Measurements from ENCODE around the gene GALNT5. TPM values are rescaled to one million over a fixed set of nuclear protein-coding genes. Genes with fewer than 3 reads are reported as not detected.

Gene GALNT5
- total RNA-seq, 2 donors from 2014 or later: 0.10 to 0.14 TPM

DNA sequence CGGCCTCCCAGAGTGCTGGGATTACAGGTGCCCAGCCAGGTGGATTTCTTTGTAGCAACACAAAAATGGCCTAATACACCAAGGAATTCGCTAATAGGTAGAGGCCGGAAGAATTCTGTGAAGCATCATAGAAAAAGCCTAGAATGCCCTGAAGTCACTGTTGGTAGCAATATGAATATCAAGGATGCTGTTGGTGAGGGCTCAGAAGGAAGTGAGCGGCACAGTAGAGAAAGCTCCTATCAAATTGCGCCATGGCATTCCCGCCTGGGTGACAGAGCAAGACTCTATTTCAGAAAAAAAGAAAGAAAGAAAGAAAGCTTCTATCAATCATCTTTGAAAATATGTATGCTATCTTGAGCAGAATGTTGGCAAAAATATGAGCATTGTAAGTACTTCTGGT, 23.8 kb downstream of the GALNT5 start:
- H3K36me3 Mint-ChIP-seq: no peaks in the 10 kb centered on the region
- no peaks in the 10 kb centered on the region for H3K4me1 Mint-ChIP-seq (ENCODE audit: low read depth in 2 of 2)
- no peak for DNase-seq (ENCODE audit: low spot score)
- no peak for ATAC-seq
- H3K27ac Mint-ChIP-seq: no peak overlapping the region
- H3K9me3 Mint-ChIP-seq: no peaks in the 10 kb centered on the region
- H3K4me3 Mint-ChIP-seq: no peak overlapping the region
- H3K27me3 Mint-ChIP-seq: peaks cover 21 to 29% of the 10 kb centered on the region in 2 donors

DNA sequence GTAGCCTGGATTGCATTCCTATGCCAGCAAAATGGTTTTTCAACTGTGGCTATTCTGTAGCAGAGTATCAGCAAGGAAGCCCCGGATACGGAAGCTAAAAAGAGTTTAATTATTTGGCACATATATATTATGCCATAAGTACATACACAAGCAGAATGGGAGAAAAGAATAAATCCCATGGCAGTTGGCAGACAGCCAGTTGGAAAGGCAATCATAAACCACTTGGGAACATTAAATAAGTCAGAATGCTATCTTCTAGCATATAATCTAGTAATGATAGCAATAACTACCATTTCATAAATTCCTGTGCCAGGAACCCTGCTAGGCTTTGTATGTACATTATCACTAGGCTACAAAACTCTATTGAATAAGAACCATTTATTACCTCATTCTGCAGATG, 26.0 kb downstream of the GALNT5 start:
- H3K27me3 Mint-ChIP-seq: peaks cover 12 to 19% of the 10 kb centered on the region in 2 donors
- H3K9me3 Mint-ChIP-seq: no peaks in the 10 kb centered on the region
- no peak overlapping the region for H3K4me3 Mint-ChIP-seq
- no peaks in the 10 kb centered on the region for H3K4me1 Mint-ChIP-seq (ENCODE audit: low read depth in 2 of 2)
- no peaks in the 10 kb centered on the region for H3K36me3 Mint-ChIP-seq
- no peak for ATAC-seq
- no peak overlapping the region for H3K27ac Mint-ChIP-seq
- DNase-seq (ENCODE audit: low spot score): no peak

DNA sequence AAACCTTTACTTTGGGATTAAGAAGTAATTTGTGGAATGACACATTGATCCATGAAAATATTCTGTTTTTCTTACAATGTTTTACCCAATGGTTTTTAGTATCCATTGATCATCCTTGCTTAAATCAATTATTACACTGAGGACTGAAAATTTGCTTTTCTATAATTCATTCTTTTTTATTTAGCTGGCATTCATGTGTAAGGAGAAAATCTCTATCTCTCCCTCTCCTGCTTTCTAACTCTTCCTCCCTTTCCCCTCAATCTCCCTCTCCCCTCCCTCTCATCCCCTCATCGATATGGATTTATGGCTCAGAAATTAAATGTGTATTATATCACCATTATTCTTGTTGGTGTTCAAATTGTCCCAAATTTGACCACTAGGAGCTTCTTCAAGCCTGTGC, 29.7 kb downstream of the GALNT5 start:
- Mint-ChIP-seq H3K9me3 (no peaks in the 10 kb centered on the region), H3K4me3 (no peak overlapping the region), H3K27me3 (peaks cover 5 to 8% of the 10 kb centered on the region in 2 donors), H3K4me1 (ENCODE audit: low read depth in 2 of 2) (no peaks in the 10 kb centered on the region), H3K27ac (no peak overlapping the region), H3K36me3 (no peaks in the 10 kb centered on the region)
- no peak for DNase-seq (ENCODE audit: low spot score)
- ATAC-seq: no peak

DNA sequence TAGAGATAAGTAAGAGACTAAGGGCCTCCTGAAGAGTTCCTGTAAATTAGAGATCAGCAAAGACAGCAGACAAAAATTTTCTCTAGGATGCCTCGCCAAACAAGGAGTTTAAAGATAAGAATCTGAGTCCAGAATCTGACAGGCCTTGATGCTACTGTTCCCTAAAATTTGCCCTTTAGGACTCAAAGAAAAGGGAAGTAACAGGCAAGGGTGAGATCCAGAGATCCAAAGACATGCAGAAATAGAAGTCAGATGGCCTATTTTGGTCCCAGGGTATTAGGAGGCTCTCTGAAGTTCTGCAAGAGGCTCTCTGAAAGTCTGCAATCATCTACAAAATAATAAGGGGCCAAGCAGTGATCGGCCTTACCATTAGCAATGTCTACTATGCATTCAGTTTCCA, 33.0 kb downstream of the GALNT5 start:
- ATAC-seq: no peak
- no peaks in the 10 kb centered on the region for H3K36me3 Mint-ChIP-seq
- H3K27me3 Mint-ChIP-seq: peaks cover 5 to 8% of the 10 kb centered on the region in 2 donors
- H3K4me3 Mint-ChIP-seq: no peak overlapping the region
- H3K27ac Mint-ChIP-seq: no peak overlapping the region
- no peak for DNase-seq (ENCODE audit: low spot score)
- H3K9me3 Mint-ChIP-seq: no peaks in the 10 kb centered on the region
- peaks cover 0 to 4% of the 10 kb centered on the region in 2 donors for H3K4me1 Mint-ChIP-seq (ENCODE audit: low read depth in 2 of 2)

DNA sequence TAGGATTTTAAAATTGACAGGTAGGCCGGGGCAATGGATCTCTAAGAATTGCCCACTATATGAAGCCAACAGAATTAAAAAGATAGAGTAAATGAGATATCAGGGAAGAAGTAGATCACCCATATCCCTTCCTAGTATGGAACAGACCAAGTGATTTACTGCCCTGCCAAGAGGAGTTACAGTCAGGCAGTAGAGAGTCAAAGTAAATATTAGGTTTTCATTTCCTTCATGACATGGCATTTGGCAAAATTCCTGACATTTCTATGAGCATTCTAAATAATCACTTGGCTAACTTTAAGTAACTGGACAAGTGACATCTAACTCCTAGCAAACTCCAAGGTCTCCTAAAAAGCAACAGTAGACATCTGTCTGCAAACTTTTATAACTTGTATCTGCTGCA, 33.5 kb downstream of the GALNT5 start:
- H3K27me3 Mint-ChIP-seq: peaks cover 5 to 8% of the 10 kb centered on the region in 2 donors
- peaks cover 0 to 4% of the 10 kb centered on the region in 2 donors for H3K4me1 Mint-ChIP-seq (ENCODE audit: low read depth in 2 of 2)
- H3K9me3 Mint-ChIP-seq: no peaks in the 10 kb centered on the region
- H3K27ac Mint-ChIP-seq: no peak overlapping the region
- no peaks in the 10 kb centered on the region for H3K36me3 Mint-ChIP-seq
- ATAC-seq (no peak), DNase-seq (ENCODE audit: low spot score) (no peak)
- no peak overlapping the region for H3K4me3 Mint-ChIP-seq

DNA sequence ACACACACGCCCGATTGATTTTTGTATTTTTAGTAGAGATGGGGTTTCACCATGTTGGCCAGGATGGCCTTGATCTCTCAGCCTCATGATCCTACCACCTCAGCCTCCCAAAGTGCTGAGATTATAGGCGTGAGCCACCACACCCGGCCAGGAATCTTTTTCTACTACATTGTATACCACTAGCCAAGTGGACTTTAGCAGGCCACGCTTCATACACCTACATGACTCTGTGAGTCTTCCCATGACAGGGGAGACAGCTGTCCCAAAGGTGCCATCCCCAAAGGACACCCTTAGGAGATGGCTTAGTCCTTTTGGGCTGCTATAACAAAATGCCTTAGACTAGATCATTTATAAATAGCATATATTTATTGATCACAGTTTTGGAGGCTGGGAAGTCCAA, 35.3 kb downstream of the GALNT5 start:
- Mint-ChIP-seq H3K27me3 (peaks cover 3 to 7% of the 10 kb centered on the region in 2 donors), H3K9me3 (no peaks in the 10 kb centered on the region), H3K36me3 (no peaks in the 10 kb centered on the region), H3K4me1 (ENCODE audit: low read depth in 2 of 2) (peaks cover 0 to 4% of the 10 kb centered on the region in 2 donors), H3K4me3 (no peak overlapping the region), H3K27ac (no peak overlapping the region)
- ATAC-seq: peak in 1 of 2 donors; percentile 52
- DNase-seq (ENCODE audit: low spot score): no peak

DNA sequence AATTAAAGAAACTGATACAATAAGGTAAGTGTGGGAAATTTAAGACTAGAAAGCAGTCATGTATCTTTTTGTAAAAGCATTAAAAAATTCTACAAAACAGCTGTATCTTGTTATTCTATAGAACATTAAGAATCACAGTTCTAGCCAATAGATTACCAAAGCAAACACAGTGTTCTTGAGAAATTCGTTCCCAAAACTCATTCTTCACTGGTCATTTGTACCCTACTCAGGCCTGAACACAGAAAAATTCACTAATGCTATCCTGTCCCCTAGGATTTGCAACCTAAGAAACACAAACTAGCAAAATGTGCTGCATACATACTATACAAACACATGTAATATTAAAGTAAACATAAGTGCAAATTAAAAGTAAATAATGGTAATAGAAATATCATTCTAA, 39.0 kb downstream of the GALNT5 start:
- ATAC-seq (no peak), DNase-seq (ENCODE audit: low spot score) (no peak)
- H3K9me3 Mint-ChIP-seq: no peaks in the 10 kb centered on the region
- H3K4me1 Mint-ChIP-seq (ENCODE audit: low read depth in 2 of 2): peaks cover 2 to 10% of the 10 kb centered on the region in 2 donors
- H3K27me3 Mint-ChIP-seq: peaks cover 6 to 13% of the 10 kb centered on the region in 2 donors
- H3K4me3 Mint-ChIP-seq: no peak overlapping the region
- no peaks in the 10 kb centered on the region for H3K36me3 Mint-ChIP-seq
- no peak overlapping the region for H3K27ac Mint-ChIP-seq

DNA sequence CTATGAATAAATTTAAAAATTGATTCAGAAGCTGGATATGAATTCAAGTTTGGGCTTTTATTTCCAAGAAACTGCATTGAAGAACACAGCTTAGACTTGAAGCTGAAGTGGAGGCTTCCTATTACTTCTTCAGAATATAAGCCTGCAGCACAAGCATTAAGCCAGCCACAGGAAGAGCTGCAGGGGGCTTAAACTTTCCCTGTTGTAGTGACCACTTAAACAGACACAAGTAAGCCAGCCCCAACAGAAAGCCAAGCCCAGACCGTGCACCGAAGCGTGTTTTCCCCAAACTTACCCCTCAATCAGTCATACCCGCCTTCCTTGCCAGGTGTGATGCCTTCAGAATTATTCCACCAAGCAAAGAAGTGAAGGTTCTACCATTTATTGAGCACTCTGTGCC, 39.5 kb downstream of the GALNT5 start:
- Mint-ChIP-seq H3K4me3 (no peak overlapping the region), H3K9me3 (no peaks in the 10 kb centered on the region), H3K27me3 (peaks cover 6 to 15% of the 10 kb centered on the region in 2 donors), H3K36me3 (no peaks in the 10 kb centered on the region), H3K27ac (no peak overlapping the region), H3K4me1 (ENCODE audit: low read depth in 2 of 2) (peaks cover 4 to 13% of the 10 kb centered on the region in 2 donors)
- DNase-seq (ENCODE audit: low spot score) (no peak), ATAC-seq (no peak)

DNA sequence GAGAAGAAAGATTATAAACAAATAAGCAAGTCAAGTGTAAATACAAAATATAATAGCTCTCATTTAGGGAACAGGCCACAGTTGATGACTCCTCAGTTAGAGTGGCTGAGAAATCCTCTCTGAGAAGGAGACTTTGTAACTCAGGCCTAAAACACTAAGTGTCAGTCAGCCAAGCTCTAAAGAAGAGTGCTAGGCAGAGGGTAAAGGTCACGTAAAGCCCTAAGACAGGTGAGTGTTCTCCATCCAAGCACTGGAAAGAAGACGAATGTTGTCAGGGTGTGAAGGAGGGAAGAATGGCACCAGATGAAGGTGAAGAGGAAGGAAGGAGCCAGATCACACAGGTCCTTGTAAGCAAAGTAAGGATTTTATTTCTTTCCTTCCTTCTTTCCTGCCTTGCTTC, 43.8 kb downstream of the GALNT5 start:
- H3K4me3 Mint-ChIP-seq: peak overlapping the region; percentile 16
- H3K27ac Mint-ChIP-seq: peak overlapping the region in 1 of 2 donors; percentile 84
- H3K4me1 Mint-ChIP-seq (ENCODE audit: low read depth in 2 of 2): peaks cover 21 to 28% of the 10 kb centered on the region in 2 donors
- H3K36me3 Mint-ChIP-seq: no peaks in the 10 kb centered on the region
- DNase-seq (ENCODE audit: low spot score) (no peak), ATAC-seq (no peak)
- peaks cover 6 to 15% of the 10 kb centered on the region in 2 donors for H3K27me3 Mint-ChIP-seq
- H3K9me3 Mint-ChIP-seq: no peaks in the 10 kb centered on the region

DNA sequence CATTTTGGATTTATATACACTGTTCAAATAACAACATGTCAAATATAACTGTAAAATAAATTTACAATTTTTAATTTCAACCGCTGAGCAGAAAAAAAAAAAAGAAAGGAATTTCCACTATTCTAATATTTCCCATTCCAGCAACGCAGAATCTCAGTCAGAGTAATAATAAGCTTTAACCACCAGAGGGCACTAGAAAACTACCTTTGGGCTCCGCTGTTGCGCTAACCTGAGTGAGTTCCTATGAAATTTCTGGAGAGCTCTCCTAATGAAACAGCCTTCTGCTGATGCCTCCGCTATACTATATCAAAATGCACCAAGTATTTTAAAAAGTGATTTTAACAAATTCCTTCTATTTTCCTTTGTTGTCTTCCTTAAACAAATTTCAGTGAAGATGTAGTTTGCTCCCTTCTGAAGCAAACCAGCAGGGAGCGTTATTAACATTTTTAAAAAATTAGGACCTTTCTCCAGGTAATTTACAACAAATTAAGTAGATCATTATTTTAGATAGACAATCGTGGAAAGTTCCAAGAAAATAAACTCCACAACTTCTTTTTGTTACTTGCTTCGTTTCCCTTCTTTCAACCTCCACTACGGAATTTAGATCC, 45.1 kb downstream of the GALNT5 start:
- Mint-ChIP-seq H3K4me3 (no peak overlapping the region), H3K9me3 (no peaks in the 10 kb centered on the region), H3K36me3 (no peaks in the 10 kb centered on the region), H3K27me3 (peaks cover 3 to 10% of the 10 kb centered on the region in 2 donors), H3K27ac (peak overlapping the region in 1 of 2 donors; percentile 84), H3K4me1 (ENCODE audit: low read depth in 2 of 2) (peaks cover 33 to 39% of the 10 kb centered on the region in 2 donors)
- ATAC-seq (peak; percentile 71 to 81), DNase-seq (ENCODE audit: low spot score) (no peak)

DNA sequence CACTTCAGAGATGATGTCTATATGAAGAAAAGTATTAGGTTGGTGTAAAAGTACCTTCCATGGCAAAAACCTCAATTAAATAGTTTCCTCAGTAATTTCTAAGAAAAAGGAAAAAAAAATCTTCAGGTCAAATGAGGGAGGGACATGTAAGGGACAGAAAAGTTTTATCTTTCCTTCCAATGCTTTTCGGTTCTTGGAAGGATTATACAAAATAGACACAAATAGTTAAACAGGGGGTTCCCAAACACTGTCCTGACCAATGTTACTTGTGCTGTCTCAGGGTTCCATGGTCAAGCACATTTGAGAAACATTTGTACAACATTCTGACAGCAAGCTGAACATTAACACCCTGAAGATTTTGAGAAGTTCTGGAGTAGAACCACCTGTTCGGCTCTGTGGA, 46.1 kb downstream of the GALNT5 start:
- Mint-ChIP-seq H3K4me1 (ENCODE audit: low read depth in 2 of 2) (peaks cover 33 to 39% of the 10 kb centered on the region in 2 donors), H3K27ac (peak overlapping the region; percentile 43 to 48), H3K36me3 (no peaks in the 10 kb centered on the region), H3K9me3 (no peaks in the 10 kb centered on the region), H3K4me3 (peak overlapping the region; percentile 5), H3K27me3 (peaks cover 2 to 8% of the 10 kb centered on the region in 2 donors)
- ATAC-seq: peak in 1 of 2 donors; percentile 64
- DNase-seq (ENCODE audit: low spot score): no peak

DNA sequence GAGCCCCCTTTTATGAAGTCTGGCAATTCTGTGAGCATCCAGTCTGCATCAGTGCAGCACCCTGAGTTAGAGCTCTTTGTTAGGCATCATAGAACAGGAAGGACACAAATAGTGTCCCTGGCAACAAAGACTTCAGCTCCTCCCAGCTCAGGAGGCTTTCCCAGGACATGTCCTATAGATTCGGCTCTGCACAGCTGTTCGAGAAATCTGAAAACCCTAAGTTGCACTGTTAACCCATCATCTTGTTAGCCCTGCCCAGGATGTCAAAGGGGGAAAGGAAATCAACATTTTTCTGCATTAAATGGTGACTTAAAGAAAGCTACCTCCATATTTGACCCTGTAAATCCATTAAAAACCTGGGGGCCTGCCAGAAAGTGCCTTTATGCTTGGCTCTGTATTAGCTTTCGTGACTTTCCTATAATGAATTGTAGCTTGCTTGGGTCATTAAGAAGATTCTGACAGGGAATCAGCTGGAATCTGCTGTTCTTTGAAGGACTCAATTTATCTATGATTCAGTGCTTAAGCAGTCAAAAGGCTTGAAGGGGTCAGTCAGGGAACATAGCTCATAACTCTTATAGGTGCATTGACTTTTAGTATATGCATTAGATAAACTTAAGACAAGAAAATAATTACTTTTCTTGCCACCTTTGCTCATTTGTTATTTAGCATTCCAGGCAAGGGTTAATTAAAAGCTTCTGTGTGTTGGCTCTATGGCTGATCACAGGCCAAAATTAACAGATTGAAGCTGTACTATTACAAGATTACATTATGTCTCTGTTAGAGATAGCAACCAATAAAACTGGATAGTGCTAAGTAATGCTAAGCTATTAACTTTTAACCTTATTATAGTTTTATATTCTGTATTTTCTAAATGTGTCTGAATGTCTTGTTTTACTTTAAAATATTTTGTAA, 47.6 kb downstream of the GALNT5 start:
- H3K4me1 Mint-ChIP-seq (ENCODE audit: low read depth in 2 of 2): peaks cover 33 to 46% of the 10 kb centered on the region in 2 donors
- no peaks in the 10 kb centered on the region for H3K36me3 Mint-ChIP-seq
- no peak for DNase-seq (ENCODE audit: low spot score)
- peak overlapping the region; percentile 43 to 48 for H3K27ac Mint-ChIP-seq
- ATAC-seq: peak; percentile 53 to 57
- H3K9me3 Mint-ChIP-seq: no peaks in the 10 kb centered on the region
- peaks cover 0 to 8% of the 10 kb centered on the region in 2 donors for H3K27me3 Mint-ChIP-seq
- peak overlapping the region; percentile 54 for H3K4me3 Mint-ChIP-seq

DNA sequence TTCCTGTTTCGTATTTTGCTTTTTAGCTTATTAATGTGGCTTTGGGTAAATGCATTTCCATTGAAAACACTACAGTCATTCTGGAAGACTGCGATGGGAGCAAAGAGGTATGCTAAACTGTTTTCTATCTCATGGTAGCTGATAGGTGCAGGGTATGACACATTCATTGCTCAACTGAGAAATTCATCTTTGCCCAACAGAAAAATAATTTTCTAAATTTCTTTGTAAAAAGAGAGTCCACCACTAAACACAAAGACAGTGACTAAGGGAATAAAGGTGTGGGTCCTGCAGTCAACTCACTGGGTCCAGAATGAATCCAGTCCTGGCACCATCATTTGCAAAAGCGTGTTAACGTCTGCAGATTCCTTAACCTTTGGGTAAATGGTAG, 48.2 kb downstream of the GALNT5 start:
- no peak overlapping the region for H3K4me3 Mint-ChIP-seq
- H3K27ac Mint-ChIP-seq: peak overlapping the region in 1 of 2 donors; percentile 78
- H3K27me3 Mint-ChIP-seq: peaks cover 0 to 8% of the 10 kb centered on the region in 2 donors
- H3K36me3 Mint-ChIP-seq: no peaks in the 10 kb centered on the region
- H3K9me3 Mint-ChIP-seq: no peaks in the 10 kb centered on the region
- H3K4me1 Mint-ChIP-seq (ENCODE audit: low read depth in 2 of 2): peaks cover 33 to 46% of the 10 kb centered on the region in 2 donors
- ATAC-seq (no peak), DNase-seq (ENCODE audit: low spot score) (no peak)

DNA sequence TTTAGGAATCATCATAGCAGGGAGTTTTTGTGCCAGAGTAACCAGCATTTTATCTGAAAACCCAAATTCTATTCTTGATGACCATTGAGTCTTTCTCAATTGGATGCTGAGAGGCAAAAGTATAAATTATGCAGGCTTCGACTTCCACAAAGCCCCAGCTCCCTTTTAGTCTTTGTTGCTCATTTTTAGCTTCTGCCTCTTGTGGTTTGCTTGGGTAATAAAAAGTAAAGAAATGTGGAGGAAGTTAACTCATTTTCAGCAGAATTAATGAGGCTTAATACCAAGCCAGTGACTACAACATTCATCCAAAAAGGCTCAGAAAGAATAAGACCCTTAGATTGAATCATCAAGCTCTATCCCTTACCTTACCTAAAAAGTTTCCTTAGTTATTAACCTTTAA, 49.5 kb downstream of the GALNT5 start:
- Mint-ChIP-seq H3K4me3 (peak overlapping the region; percentile 53), H3K4me1 (ENCODE audit: low read depth in 2 of 2) (peaks cover 29 to 40% of the 10 kb centered on the region in 2 donors), H3K9me3 (no peaks in the 10 kb centered on the region), H3K27me3 (no peaks in the 10 kb centered on the region), H3K27ac (peak overlapping the region; percentile 55 to 78), H3K36me3 (no peaks in the 10 kb centered on the region)
- DNase-seq (ENCODE audit: low spot score): no peak
- ATAC-seq: no peak
